Hypothalamus (tissue), 51 donors: Measurements from ENCODE around the gene FLT3LG.
"Not testable (repeated sequence)": the region's sequence is repeated elsewhere in the genome, so short reads cannot be mapped to it uniquely, and the experiment has no call there.

Experiments
- DNase-seq, 51 donors: peaks; one replicate each; lab custom pipeline; 2025; lab: John Stamatoyannopoulos, UW

The FLT3LG gene

GRCh38 chr19:49459388-49459787 lies 14.6 kb upstream of the FLT3LG start:
- DNase-seq = no peak

DNA sequence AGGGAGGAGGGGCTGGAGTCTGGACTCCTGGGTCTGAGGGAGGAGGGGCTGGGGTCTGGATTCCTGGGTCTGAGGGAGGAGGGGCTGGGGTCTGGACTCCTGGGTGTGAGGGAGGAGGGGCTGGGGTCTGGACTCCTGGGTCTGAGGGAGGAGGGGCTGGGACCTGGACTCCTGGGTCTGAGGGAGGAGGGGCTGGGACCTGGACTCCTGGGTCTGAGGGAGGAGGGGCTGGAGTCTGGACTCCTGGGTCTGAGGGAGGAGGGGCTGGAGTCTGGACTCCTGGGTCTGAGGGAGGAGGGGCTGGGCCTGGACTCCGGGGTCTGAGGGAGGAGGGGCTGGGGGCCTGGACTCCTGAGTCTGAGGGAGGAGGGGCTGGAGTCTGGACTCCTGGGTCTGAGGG lies 12.9 kb upstream of the FLT3LG start:
- DNase-seq = not testable (repeated sequence)

DNA sequence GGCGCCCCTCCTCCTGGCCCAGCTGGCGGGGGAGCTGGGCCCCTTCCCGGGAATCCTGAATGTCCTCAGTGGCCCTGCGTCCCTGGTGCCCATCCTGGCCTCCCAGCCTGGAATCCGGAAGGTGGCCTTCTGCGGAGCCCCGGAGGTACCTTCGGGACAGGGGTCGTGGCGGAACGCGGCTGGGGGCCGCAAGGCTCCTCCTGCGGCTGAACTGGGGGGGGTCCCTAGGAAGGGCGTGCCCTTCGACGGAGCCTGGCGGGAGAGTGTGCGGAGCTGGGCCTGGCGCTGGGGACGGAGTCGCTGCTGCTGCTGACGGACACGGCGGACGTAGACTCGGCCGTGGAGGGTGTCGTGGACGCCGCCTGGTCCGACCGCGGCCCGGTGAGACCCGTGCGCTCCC lies 12.4 kb upstream of the FLT3LG start:
- no peak for DNase-seq

- DNase-seq = no peak
Measured at GRCh38 chr19:49462492-49462891, 11.5 kb upstream of the FLT3LG start.

DNA sequence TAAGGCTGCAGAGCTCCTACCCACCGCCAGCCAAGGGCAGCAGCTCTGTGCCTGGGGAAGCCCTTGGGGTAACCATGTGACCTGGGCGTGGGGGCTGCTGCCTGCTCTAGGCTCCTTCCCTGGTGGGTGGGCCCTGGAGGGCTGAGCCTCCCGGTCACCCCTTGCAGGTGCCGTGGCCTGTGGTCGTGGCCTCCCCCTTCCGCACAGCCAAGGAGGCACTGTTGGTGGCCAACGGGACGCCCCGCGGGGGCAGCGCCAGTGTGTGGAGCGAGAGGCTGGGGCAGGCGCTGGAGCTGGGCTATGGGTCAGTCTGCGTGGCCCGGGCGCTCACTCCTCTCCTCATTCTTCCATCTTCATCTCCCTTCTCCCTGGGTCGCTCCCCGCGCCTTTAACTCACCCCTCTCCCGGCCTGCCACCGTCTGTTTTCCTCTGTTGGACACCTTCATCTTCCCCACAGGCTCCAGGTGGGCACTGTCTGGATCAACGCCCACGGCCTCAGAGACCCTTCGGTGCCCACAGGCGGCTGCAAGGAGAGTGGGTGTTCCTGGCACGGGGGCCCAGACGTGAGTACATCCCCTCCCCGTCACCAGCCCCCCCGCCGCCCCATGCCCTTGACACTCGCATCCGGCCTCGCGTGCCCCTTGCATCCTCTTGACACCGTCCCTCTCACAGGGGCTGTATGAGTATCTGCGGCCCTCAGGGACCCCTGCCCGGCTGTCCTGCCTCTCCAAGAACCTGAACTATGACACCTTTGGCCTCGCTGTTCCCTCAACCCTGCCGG lies 9.9 kb upstream of the FLT3LG start:
- no peak for DNase-seq

DNA sequence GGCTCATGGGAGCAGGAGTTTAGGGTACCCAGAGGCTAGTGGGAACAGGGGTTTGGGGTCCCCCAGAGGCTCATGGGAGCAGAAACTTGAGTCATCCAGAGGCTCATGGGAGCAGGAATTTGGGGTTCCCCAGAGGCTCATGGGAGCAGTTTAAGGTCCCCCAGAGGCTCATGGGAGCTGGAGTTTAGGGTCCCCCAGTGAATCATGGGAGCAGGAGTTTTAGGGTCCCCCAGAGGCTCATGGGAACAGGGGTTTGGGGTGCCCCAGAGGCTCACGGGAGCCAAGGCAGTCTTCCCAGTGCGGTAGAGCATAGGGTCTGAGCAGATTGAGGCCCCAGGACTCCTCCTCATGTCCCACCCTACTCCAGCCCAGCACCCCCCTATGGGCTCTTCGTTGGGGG lies 8.6 kb upstream of the FLT3LG start:
- DNase-seq = no peak

DNA sequence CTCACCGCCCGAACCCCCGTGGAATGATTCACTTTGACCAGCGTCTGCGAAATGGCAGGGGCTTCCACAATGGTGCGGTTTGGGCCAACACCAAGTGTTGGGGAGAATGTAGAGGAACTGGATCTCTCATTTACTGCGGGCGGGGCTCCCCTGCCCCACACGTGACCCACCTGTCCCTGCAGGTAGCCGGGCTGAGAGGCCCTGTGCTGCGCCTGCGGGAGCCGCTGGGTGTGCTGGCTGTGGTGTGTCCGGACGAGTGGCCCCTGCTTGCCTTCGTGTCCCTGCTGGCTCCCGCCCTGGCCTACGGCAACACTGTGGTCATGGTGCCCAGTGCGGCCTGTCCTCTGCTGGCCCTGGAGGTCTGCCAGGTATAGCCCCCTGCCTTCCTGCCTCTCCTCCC lies 5.8 kb upstream of the FLT3LG start:
- DNase-seq = no peak

GRCh38 chr19:49468746-49469447 lies 5.1 kb upstream of the FLT3LG start:
- DNase-seq = no peak

GRCh38 chr19:49469828-49470614 lies 4.0 kb upstream of the FLT3LG start:
- no peak for DNase-seq

- DNase-seq = no peak
Measured at GRCh38 chr19:49470615-49470978, 3.4 kb upstream of the FLT3LG start.

DNA sequence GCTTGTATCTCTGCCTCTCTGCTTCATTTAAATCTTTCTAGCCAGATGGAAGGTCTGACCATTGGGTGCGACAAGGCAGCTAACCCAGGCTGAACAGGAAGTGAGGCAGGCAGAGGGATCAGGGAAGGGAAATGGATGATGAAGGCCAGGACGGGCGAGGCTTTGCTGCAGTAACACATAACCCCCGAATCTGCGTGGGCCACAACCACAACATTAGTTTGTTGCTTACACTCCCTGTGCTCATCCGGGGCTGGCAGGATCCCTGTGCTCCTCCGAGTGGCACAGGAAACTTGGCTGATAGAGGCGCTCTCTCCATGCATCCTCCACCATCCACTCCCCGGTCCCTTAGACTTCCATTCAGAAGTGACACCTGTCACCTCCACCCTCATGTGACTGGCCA lies 1.1 kb upstream of the FLT3LG start:
- no peak for DNase-seq

GRCh38 chr19:49473501-49473867 lies 531 bp upstream of the FLT3LG start:
- not testable (repeated sequence) for DNase-seq

- no peak for DNase-seq
Measured at GRCh38 chr19:49474542-49474924, 518 bp downstream of the FLT3LG start.

DNA sequence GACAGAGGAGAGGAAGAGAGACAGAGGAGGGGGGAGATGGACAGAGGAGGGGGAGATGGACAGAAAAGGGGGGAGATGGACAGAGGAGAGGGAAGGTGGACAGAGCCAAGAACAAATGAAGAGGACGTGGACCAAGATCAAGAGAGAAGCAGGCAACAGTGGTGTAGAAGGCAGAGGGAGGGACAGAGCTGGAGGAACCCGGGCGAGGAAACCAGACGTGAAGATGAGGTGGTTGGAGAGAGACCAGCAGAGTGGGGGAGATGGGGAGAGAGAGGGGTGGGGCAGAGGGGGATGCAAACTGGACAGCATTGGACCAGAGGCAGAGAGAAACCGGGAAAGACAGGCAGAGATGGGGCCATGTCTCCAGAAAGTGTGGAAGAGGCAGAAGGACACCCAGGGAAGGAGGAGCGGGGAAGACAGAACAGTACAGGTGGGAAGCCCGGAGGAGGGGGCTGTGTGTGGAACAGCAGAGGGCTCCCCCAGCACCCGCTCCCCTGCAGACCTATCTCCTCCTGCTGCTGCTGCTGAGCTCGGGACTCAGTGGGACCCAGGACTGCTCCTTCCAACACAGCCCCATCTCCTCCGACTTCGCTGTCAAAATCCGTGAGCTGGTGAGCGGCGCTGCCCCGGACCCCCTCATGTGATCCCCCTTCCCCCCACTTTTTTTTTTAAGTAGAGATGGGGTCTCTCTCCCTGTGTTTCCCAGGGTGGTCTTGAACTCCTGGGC lies 1.3 kb downstream of the FLT3LG start:
- DNase-seq = no peak

- peak in 20 of 51 donors; percentile 3 to 54 (median 22) for DNase-seq
Measured at GRCh38 chr19:49475995-49476880, 2.2 kb downstream of the FLT3LG start.

DNA sequence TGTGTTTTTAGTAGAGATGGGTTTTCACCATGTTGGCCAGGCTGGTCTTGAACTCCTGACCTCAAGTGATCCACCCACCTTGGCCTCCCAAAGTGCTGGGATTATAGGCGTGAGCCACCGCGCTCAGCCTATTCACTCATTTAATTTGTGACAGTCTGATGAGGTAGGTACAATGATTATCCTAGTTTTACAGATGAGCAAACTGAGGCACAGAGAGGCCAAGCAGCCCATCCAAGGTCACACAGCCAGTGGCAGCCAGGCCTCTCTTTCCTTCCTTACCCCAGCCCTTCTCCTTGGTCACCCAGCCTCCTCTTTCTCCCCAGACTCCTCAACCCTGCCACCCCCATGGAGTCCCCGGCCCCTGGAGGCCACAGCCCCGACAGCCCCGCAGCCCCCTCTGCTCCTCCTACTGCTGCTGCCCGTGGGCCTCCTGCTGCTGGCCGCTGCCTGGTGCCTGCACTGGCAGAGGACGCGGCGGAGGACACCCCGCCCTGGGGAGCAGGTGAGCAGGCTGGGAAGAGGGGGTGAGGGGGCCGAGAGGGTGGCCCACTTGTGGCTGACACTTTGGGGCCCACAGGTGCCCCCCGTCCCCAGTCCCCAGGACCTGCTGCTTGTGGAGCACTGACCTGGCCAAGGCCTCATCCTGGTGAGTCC lies 6.1 kb downstream of the FLT3LG start:
- no peak for DNase-seq

DNA sequence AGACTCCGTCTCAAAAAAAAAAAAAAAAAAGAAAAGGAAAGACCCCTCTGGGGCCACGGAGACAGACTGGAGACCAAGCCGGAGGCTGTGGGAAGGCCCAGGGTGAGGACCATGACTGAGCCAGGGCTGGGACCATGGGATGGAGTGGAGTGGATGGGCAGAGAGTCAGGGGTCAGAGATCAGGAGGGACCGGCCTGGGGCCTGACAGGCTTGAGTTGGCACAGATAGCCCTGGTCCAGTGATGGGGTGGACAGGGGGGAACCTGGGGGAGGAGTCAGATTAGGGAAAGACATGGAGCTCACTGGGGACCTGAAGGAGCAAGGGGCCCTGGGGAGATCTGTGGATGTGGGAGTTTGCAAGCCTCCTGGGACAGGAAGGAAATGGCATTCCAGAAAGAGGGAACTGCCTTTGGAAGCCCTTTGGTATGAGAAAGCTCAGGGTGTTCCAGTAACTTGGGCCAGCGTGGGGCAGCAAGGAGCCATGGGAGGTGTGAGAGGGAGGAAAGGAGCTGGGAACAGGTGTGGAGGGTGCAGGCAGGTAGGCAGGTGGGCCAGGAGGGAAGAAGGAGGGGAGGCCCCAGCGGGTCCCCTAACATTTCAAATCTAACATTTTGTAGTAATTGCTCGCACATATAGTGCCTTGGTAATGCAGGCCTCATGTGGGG lies 7.1 kb downstream of the FLT3LG start:
- no peak for DNase-seq

DNA sequence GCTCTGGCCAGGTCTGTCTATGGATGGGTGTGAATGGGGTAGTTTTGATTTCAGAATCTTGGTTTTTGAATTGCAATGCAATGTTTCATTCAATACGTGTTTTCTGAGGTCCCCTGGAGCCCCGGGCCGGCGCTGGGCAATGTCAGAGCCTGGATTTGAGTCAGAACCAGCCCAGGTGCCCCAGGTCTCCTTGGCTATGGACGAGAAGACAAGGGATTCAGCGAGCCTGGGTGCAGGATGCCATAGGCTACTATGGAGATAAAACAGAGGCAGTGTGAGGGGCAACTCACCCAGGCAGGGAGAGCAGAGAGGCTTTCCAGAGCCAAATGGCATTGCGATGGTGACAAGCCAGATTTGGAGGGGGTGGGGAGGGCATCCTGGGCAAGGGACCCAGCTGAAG lies 12.2 kb downstream of the FLT3LG start:
- no peak for DNase-seq

DNA sequence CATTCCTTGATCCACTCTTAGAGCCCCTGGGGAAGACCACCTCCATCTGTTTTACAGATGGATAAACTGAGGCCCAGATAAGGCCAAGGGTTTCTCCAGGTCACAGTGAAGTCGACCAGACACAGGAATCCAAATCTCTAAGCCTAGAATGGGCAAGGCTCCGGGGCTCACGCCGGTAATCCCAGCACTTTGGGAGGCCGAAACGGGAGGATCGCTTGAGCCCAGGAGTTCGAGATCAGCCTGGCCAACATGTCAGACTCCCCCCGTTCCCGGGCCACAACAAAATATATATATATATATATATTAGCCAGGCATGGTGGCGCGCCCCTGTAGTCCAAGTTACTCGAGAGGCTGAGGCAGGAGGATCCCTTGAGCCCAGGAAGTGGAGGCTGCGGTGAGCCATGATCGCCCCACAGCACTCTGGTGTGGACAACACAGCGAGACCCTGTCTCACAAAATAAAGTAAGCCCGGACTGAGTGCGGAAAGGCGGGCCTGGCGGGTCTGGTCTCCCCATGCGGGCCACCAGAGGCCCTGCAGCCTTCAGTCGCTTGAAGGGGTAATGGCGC lies 12.8 kb downstream of the FLT3LG start:
- DNase-seq = no peak
